ENCODE data around the gene SELENOO.

Gene SELENOO

DNA sequence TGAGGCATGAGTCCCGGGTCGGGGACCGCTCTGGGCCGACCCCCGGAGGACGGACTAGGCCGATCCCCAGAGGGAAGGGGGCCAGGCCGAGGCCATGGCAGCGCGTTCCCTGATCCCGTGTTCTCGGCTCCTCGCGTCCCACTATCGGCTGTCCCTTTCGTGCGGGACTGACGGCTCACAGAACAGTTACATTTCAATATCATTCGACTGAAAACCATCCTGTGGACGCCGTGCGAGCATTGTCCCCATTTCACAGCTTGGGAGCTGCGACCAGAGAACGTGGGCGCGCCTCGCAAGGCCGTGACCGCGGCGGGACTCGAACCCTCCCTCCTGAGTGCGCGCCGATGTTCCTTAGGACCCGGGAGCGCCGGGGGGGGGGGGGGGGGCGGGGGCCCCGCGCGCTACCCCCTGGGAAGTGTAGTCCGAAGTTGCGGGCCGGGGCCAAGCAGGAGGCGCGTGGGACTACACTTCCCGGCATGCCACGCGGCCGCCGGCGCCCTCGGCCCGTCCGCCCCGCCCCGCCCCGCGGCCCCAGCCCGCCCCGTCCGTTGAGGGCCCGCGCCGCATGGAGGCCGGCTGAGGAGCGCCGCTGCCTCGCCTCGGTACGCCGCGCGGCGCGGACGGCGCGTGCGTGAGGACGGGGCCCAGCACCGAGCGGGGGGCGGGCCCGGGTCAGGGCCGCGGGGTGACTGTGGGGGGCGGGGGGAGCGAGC lies 15.3 kb upstream of the SELENOO start, which contains the start of gene TRABD:
Gene TRABD (plus strand): TSS at position 539 of the 713 bp plus-strand sequence. CDS start 7,148 bp downstream, outside the sequence.
- peak within 1 kb of the TSS; percentile 77 for H3K4me3 ChIP-seq (ENCODE audit: low read length)
- no peak for TF ChIP-seq ZNF274 (IDR thresholded peaks at IDR 0.05; ENCODE audit: low read depth, low read length)

GRCh38 chr22:50186181-50186714 lies 14.6 kb upstream of the SELENOO start:
- TF ChIP-seq ZNF274 (IDR thresholded peaks at IDR 0.05; ENCODE audit: low read depth, low read length) = no peak
- peak overlapping the region; percentile 77 for H3K4me3 ChIP-seq (ENCODE audit: low read length)

DNA sequence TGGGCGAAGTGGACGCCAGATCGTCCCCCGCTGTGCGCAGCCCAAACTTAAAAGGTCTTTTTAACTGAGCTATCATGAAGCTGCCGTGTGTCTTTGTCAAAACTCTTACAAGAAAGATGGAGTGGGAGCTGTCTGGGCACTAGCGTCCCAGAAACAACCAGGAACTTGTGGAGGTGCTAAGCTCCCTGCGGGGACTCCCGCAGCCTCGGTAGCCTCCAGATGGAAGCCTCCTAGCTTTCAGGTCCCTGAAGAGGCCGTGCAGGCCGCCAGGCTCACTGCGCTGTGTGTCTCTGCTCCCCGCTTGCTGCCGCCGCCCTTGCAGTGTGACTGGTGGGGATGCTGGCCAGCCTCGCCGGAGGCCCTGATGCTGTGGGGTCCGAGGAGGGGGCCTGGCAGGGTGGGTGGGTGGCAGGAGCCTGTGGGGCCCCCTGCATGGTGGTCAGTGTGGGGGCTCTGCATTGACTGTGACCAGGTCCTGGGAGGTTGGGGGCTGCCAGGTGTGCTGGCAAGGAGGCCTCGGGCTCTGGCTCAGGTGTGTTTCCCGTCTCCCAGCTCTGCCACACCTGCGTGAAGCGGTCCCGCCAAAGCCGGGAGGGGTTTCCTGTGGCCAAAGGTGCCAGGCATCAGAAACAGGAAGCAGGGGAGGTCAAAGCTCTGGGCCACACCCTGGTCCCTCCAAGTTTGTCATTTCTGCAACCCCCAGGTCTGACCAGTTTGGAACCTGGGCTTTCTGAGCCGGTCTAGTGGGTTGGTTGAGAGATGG lies 13.9 kb upstream of the SELENOO start:
- no peak for TF ChIP-seq ZNF274 (IDR thresholded peaks at IDR 0.05; ENCODE audit: low read depth, low read length)
- H3K4me3 ChIP-seq (ENCODE audit: low read length) = peak overlapping the region; percentile 77

DNA sequence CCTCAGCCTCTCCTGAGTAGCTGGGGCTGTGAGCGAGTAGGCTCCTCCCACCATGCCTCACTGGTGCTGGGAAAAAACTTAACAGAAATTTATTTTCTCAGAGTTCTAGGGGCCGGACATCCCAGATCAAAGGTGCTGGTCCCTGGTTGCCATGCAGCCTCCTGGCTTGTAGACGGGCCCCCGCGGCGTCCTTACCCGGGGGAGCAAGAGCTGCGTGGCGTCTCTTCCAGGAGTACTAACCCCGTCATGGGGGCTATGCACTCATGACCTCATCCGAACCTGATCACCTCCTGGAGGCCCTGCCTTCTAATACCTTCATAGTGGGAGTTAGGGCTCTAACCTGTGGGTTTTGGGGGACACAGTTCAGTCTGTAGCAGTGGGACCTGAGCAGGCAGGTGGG lies 12.5 kb upstream of the SELENOO start:
- no peak overlapping the region for H3K4me3 ChIP-seq (ENCODE audit: low read length)
- TF ChIP-seq ZNF274 (IDR thresholded peaks at IDR 0.05; ENCODE audit: low read depth, low read length) = no peak

GRCh38 chr22:50189184-50189848 lies 11.5 kb upstream of the SELENOO start:
- H3K4me3 ChIP-seq (ENCODE audit: low read length) = peak overlapping the region; percentile 45; the same call in 1 of the 2 replicates
- no peak for TF ChIP-seq ZNF274 (IDR thresholded peaks at IDR 0.05; ENCODE audit: low read depth, low read length)

- H3K4me3 ChIP-seq (ENCODE audit: low read length) = peak overlapping the region; percentile 45; the same call in 1 of the 2 replicates
- no peak for TF ChIP-seq ZNF274 (IDR thresholded peaks at IDR 0.05; ENCODE audit: low read depth, low read length)
These were observed 11.0 kb upstream of the SELENOO start for GRCh38 chr22:50189849-50190181.

GRCh38 chr22:50190182-50190940 lies 10.4 kb upstream of the SELENOO start:
- H3K4me3 ChIP-seq (ENCODE audit: low read length) = peak overlapping the region; percentile 45; the same call in 1 of the 2 replicates
- TF ChIP-seq ZNF274 (IDR thresholded peaks at IDR 0.05; ENCODE audit: low read depth, low read length) = no peak

DNA sequence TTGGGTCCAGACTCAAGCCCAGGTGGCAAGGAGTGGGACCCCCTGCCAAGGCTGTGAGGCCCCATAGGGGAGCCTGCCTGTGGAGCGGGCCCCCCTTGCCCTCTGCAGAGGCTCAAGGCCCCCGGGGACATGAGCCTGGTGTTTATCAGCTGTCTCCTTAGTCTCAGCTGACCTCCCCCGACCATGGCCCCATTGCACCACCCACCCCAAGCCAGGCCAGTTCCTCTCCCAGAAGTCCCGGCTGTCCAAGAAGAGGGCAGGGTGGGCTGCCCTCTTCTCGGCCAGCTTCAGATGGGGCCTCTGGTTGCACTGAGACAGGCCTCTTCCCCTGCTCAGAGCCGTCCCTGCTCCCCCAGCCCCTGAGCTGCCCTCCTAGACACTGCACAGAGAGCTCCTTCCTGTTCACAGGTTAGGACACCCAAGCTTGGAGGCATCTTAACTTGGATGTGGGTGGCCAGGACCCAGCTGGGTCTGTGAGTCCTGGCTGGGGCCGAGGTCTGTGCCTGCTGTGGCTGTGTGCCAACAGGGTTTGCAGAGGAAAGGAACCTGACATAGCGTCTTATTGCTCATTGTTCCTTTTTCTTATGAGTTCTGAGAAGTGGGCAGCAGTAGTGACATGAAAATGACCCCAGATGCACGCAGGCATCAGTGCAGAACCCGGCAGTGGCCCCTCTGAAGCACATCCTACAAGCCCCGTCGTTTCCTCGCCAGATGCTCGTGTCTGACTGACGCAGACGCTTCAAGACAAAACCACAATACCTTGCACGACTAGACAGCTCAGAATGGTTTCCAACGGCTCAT lies 9.7 kb upstream of the SELENOO start:
- H3K4me3 ChIP-seq (ENCODE audit: low read length) = peak overlapping the region; percentile 39; the same call in 1 of the 2 replicates
- no peak for TF ChIP-seq ZNF274 (IDR thresholded peaks at IDR 0.05; ENCODE audit: low read depth, low read length)

DNA sequence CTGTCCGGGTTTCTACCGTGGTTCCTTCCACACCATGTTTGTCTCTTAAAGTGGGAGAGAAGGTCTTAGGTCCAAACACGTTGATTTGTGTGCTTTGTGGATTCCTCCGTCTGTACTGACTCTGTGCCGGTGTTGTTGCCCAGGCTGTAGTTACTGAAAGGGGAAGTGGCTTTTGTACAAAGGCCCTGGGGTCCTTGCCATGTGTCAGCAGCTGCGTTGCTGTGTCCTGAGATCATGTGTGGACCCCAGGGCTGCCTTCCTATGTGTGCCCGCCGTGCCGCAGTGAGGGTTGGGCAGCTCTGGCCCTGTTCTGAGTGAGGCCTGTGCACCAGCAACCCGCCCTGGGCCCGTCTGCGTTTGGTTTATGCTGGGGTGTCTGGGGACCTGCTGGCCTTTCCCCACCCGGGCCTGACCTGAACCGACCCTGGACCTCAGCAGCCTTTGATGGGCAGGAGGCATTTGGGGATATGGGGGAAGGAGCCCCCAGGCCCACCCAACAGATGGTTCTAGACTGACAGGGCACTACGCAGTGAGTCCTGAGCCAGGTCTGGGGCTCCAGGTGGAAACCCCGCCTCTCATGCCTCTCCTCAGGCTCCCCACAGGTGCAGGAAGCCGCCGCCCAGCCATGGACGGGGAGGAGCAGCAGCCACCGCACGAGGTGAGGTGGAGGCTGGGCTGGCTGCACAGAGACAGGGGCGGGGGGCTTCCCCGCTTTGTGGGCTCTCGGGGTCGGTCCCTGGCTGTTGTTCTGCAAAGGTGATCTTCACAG lies 8.2 kb upstream of the SELENOO start:
- H3K4me3 ChIP-seq (ENCODE audit: low read length) = peak overlapping the region; percentile 4; the same call in 1 of the 2 replicates
- no peak for TF ChIP-seq ZNF274 (IDR thresholded peaks at IDR 0.05; ENCODE audit: low read depth, low read length)

DNA sequence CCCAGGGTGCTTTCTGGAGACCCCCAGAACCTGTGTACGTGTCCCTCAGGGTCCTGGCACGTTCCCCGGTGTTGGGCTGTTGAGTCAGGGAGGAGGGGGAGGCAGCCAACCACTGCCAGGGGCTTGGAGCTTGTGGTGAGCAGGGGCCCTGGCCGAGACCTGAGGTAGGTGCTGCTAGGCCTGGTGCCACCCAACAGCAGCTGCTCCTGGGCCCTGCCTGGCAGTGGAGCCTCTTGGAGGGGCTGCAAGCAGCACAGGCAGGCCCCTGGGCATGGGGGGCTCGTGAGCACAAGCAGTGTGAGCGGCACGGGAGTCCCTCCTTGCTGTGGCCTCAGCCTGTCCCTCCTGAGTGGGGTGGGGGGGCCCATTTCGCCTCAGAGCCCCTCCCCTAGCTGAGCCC lies 7.2 kb upstream of the SELENOO start:
- no peak for TF ChIP-seq ZNF274 (IDR thresholded peaks at IDR 0.05; ENCODE audit: low read depth, low read length)
- H3K4me3 ChIP-seq (ENCODE audit: low read length) = no peak overlapping the region

DNA sequence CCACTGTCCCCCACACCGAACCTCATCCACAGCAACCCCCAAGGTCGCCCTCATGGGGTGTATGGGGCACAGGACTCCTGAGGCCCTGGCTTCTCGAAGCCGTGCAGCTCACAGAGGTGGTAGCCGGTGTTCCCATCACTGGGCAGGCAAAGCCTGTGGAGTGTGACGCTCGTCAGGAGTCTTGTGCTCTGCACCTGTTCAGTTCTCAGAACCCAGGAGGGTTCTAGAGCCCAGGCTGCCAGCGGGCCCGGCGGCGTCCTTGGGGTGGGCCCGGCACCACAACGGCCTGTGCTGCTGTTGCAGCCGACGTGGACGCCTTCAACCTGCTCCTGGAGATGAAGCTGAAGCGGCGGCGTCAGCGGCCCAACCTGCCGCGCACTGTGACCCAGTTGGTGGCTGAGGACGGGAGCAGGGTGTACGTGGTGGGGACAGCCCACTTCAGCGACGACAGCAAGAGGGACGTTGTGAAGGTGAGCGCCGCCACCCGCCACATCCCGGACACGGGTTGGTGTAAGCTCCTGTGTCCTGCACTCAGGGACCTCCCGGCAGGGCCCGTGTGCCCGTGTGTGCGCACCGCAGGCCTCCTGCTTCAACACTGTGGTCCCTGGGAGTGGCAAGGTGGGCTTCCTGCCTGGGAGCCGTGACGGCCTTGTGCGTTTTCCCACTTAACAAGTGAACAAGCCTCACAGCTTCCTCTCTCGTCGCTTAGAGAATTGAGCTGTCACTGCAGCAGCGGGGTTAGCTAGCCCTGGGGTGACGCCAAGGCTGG lies 6.6 kb upstream of the SELENOO start:
- TF ChIP-seq ZNF274 (IDR thresholded peaks at IDR 0.05; ENCODE audit: low read depth, low read length) = no peak
- H3K4me3 ChIP-seq (ENCODE audit: low read length) = no peak overlapping the region
